Gastrocnemius medialis (tissue), 4 donors: ENCODE data around the gene NCF4. TPM values are rescaled to one million over a fixed set of nuclear protein-coding genes. Genes with fewer than 3 reads are reported as not detected.

Experiments
- ATAC-seq, 2 donors: fragments of 150-250 bp; one replicate each; pipeline ENCODE4 v1.9.1; 2016
- DNase-seq, 2 donors: peaks; one replicate each; pipeline ENCODE4 v3.0.0-alpha.2; 2019
- H3K27ac ChIP-seq, 4 donors: fragments of 200-600 bp; sonication (generic); 1 replicate in 1 of 4; 2 replicates in 3 of 4; pipeline ENCODE4 v1.5.1; 2016 to 2018; ENCODE audit warnings: mild to moderate bottlenecking in 2 of 4, moderate library complexity in 1 of 4
- H3K27me3 ChIP-seq, 3 donors: fragments of 200-600 bp; sonication (generic) in 2 of 3; 1 replicate in 1 of 3; 2 replicates in 2 of 3; pipeline versions ENCODE4 v1.5.1 to v1.6.0; 2016 to 2019; ENCODE audit warnings: mild to moderate bottlenecking in 1 of 3, moderate library complexity in 1 of 3
- H3K36me3 ChIP-seq, 2 donors: fragments of 200-600 bp; sonication (generic) in 1 of 2; one replicate each; pipeline ENCODE4 v1.5.1; 2017 to 2018
- H3K4me1 ChIP-seq, 2 donors: fragments of 200-600 bp; sonication (generic) in 1 of 2; one replicate each; pipeline ENCODE4 v1.5.1; 2016 to 2017; ENCODE audit warnings: mild to moderate bottlenecking in 2 of 2
- H3K4me3 ChIP-seq, 4 donors: fragments of 200-600 bp; sonication (generic) in 3 of 4; 1 replicate in 1 of 4; 2 replicates in 3 of 4; pipeline ENCODE4 v1.5.1; 2016 to 2019; ENCODE audit warnings: mild to moderate bottlenecking in 2 of 4
- H3K9me3 ChIP-seq, 3 donors: fragments of 200-600 bp; sonication (generic) in 2 of 3; 1 replicate in 1 of 3; 2 replicates in 2 of 3; pipeline ENCODE4 v1.5.1; 2016 to 2019
- CTCF ChIP-seq, 5 experiments: fragments of 450-650 bp in 3 of 5; fragments of 200-600 bp in 2 of 5; sonication (generic) in 2 of 5; IDR thresholded peaks in 4 of 5; conservative IDR thresholded peaks in 1 of 5; 1 replicate in 4 of 5; 2 replicates in 1 of 5; pipeline ENCODE4 v1.5.1; 2016 to 2019; ENCODE audit warnings: antibody characterized with exemption in 5 of 5, mild to moderate bottlenecking in 3 of 5, moderate library complexity in 3 of 5
- POLR2A ChIP-seq, 2 donors: fragments of 450-650 bp; IDR thresholded peaks; one replicate each; pipeline ENCODE4 v1.6.1; 2017; ENCODE audit warnings: antibody characterized with exemption in 2 of 2, mild to moderate bottlenecking in 2 of 2, moderate library complexity in 2 of 2
- in situ Hi-C, 4 donors: fragments of 200-750 bp; cut with MboI; loops; one replicate each; pipeline versions ENCODE4 v1.15.0 to v1.8.0; 2017; ENCODE audit warnings: low sequenced_read_pairs in 4 of 4
- intact Hi-C: fragments of 100-400 bp; cut with DNase I; formaldehyde crosslinking; loops from one replicate; pipeline ENCODE4 v1.15.1; 2023; ENCODE audit warnings: low total_unique reads
- total RNA-seq, 4 donors: library from RNA; depleted of rRNA; stranded (reverse); fragments of >200 nt; gene quantifications; one replicate each; pipeline versions ENCODE4 v1.1.0 to v1.2.3, GENCODE V29; 2016

The NCF4 gene
- total RNA-seq, 4 donors from 2014 or later: 1.8 to 5.5 (median 2.9) TPM

- intact Hi-C loops (no loop called here), in situ Hi-C loops (no loop called here)
- H3K27me3 ChIP-seq: peaks cover 0 to 4% (median 3%) of the 10 kb centered on the region in 3 donors
- ATAC-seq: no peak
- no peaks in the 10 kb centered on the region for H3K36me3 ChIP-seq
- no peaks in the 10 kb centered on the region for H3K4me1 ChIP-seq
- peak overlapping the region in 1 of 4 donors; percentile 33 for H3K4me3 ChIP-seq
- no peak for DNase-seq
- H3K27ac ChIP-seq: no peak overlapping the region
- H3K9me3 ChIP-seq: no peaks in the 10 kb centered on the region
- TF ChIP-seq POLR2A (IDR thresholded peaks at IDR 0.05): no peak
- no peak for TF ChIP-seq CTCF (IDR thresholded peaks at IDR 0.05 in 4 of 5, conservative IDR thresholded peaks at IDR 0.05 in 1 of 5)
Observed at GRCh38 chr22:36914390-36914752, 53.6 kb downstream of the NCF4 start.

DNA sequence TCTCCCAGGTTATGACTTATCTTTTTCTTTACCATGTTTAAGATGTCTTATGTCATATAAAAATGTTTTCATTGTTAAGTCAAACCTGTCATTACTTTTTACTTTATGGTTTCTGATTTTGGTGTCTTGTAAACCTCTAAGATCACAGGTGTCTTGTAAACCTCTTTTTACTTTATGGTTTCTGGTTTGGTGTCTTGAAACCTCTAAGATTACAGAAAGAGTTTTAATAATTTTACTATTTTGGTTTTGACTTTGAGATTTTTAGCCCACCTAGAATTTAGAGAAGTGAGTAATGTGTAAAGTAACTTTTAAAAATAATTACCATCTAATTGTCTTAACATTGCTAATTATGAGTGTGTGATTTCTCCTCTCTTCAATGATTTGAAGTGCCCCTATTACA lies 55.2 kb downstream of the NCF4 start:
- intact Hi-C loops: no loop called here

GRCh38 chr22:36918586-36919284 lies 57.9 kb downstream of the NCF4 start:
- Histone ChIP-seq H3K27ac (no peak overlapping the region), H3K4me3 (no peak overlapping the region), H3K27me3 (peaks cover 4 to 20% (median 6%) of the 10 kb centered on the region in 3 donors), H3K9me3 (no peaks in the 10 kb centered on the region), H3K36me3 (no peaks in the 10 kb centered on the region), H3K4me1 (no peaks in the 10 kb centered on the region)
- in situ Hi-C loops (no loop called here), intact Hi-C loops (no loop called here)
- ATAC-seq (no peak), DNase-seq (no peak)
- TF ChIP-seq CTCF (IDR thresholded peaks at IDR 0.05 in 4 of 5, conservative IDR thresholded peaks at IDR 0.05 in 1 of 5) (no peak), POLR2A (IDR thresholded peaks at IDR 0.05) (no peak)

More for the DNA sequence above, 55.2 kb downstream of the NCF4 start:
- Histone ChIP-seq H3K4me1 (no peaks in the 10 kb centered on the region), H3K27me3 (peaks cover 0 to 4% (median 3%) of the 10 kb centered on the region in 3 donors), H3K36me3 (no peaks in the 10 kb centered on the region), H3K27ac (no peak overlapping the region), H3K9me3 (no peaks in the 10 kb centered on the region), H3K4me3 (no peak overlapping the region)
- DNase-seq (no peak), ATAC-seq (no peak)
- in situ Hi-C loops: no loop called here
- TF ChIP-seq CTCF (IDR thresholded peaks at IDR 0.05 in 4 of 5, conservative IDR thresholded peaks at IDR 0.05 in 1 of 5) (no peak), POLR2A (IDR thresholded peaks at IDR 0.05) (no peak)

DNA sequence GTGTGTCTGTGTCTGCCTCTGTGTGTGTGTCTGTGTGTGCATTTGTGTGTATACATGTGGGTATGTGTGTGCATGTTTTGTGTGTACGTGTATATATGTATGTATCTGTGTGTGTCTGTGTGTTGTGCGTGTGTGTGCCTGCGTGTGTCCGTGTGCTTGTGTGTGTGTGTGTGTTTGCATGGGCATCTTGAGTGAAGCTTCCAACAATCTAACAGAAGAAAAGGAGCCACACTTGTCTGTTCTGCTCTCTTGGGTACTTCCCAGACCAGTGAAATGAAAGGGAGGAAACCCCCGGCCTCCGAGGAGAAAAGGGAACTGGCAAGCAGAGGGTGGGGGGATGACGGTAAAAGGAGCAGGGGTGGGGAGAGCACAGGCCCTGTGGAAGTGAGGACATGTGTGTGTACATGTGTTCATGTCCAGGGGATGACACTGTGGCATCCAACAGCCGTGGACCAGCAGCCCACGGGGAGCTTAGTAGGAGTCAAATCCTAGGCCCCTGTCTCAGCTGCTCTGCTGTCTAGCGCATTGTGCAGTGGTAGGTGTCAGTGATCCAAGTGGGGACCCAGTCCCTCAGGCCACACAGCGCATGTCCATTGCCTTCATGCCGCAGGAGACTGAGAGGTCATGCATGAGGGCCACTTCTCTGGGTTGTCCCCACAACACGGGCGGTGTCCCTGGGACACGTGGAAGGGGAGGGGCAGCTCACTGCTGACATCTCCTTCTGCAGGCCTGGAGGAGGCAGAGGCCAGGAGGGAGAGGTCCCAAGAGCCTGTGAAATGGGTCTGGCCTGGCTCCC lies 60.7 kb downstream of the NCF4 start:
- Histone ChIP-seq H3K27ac (no peak overlapping the region), H3K9me3 (no peaks in the 10 kb centered on the region), H3K4me3 (no peak overlapping the region), H3K36me3 (no peaks in the 10 kb centered on the region), H3K27me3 (peaks cover 7 to 23% (median 17%) of the 10 kb centered on the region in 3 donors), H3K4me1 (no peaks in the 10 kb centered on the region)
- intact Hi-C loops: no loop called here
- no peak for TF ChIP-seq POLR2A (IDR thresholded peaks at IDR 0.05)
- TF ChIP-seq CTCF (IDR thresholded peaks at IDR 0.05 in 4 of 5, conservative IDR thresholded peaks at IDR 0.05 in 1 of 5): no peak
- peak in 1 of 2 donors; percentile 27 for DNase-seq
- in situ Hi-C loops: no loop called here
- ATAC-seq: no peak
